H9 (cell line): Measurements from ENCODE around the gene MANF. TPM values are rescaled to one million over a fixed set of nuclear protein-coding genes. Genes with fewer than 3 reads are reported as not detected.
A peak's percentile ranks its signal among the peaks of the same experiment; 100 is the strongest.

Source experiments
- DNase-seq: peaks from one replicate; pipeline ENCODE4 v3.0.0-alpha.2; 2017
- H2AFZ ChIP-seq: one replicate; pipeline ENCODE4 v1.6.1; 2013; ENCODE audit warnings: mild to moderate bottlenecking, low read length, control low read depth, moderate library complexity
- H2AK5ac ChIP-seq: 2 replicates; pipeline ENCODE4 v1.6.1; 2013; ENCODE audit warnings: low read length, control low read depth, mixed read lengths; ENCODE audit not compliant: insufficient read length
- H2BK120ac ChIP-seq: one replicate; pipeline ENCODE4 v1.6.1; 2013; ENCODE audit warnings: low read depth, mild to moderate bottlenecking, low read length, control low read depth, inconsistent platforms; ENCODE audit not compliant: poor library complexity, severe bottlenecking
- H2BK12ac ChIP-seq: 2 replicates; pipeline ENCODE4 v1.6.1; 2013; ENCODE audit warnings: low read length, control low read depth, mixed read lengths, low read depth; ENCODE audit not compliant: insufficient read length
- H2BK15ac ChIP-seq: 2 replicates; pipeline ENCODE4 v1.6.1; 2013; ENCODE audit warnings: low read depth, low read length, control low read depth
- H2BK20ac ChIP-seq: one replicate; pipeline ENCODE4 v1.6.1; 2013; ENCODE audit warnings: low read depth, mild to moderate bottlenecking, low read length, control low read depth, inconsistent platforms; ENCODE audit not compliant: poor library complexity, severe bottlenecking
- H2BK5ac ChIP-seq: 2 replicates; pipeline ENCODE4 v1.6.1; 2013; ENCODE audit warnings: low read length, control low read depth, mixed read lengths; ENCODE audit not compliant: insufficient read length
- H3K14ac ChIP-seq: 2 replicates; pipeline ENCODE4 v1.6.1; 2013; ENCODE audit warnings: low read length, control low read depth; ENCODE audit not compliant: insufficient read depth
- H3K18ac ChIP-seq: 2 replicates; pipeline ENCODE4 v1.6.1; 2013; ENCODE audit warnings: low read depth, mild to moderate bottlenecking, mixed read lengths, low read length, control low read depth; ENCODE audit not compliant: insufficient read length
- H3K23ac ChIP-seq: 2 replicates; pipeline ENCODE4 v1.6.1; 2013; ENCODE audit warnings: low read length, control low read depth, mixed read lengths, low read depth; ENCODE audit not compliant: insufficient read length
- H3K23me2 ChIP-seq: 2 replicates; pipeline ENCODE4 v1.6.1; 2013; ENCODE audit warnings: low read depth, mild to moderate bottlenecking, mixed read lengths, low read length, control low read depth; ENCODE audit not compliant: insufficient read length, poor library complexity, severe bottlenecking
- H3K27ac ChIP-seq: 2 replicates; pipeline ENCODE4 v1.5.1; 2013; ENCODE audit warnings: low read length, control low read depth, mixed read lengths, low read depth; ENCODE audit not compliant: insufficient read length
- H3K27me3 ChIP-seq: 2 replicates; pipeline ENCODE4 v1.6.1; 2013; ENCODE audit warnings: low read length, control low read depth, inconsistent platforms; ENCODE audit not compliant: insufficient read depth
- H3K4ac ChIP-seq: 2 replicates; pipeline ENCODE4 v1.6.1; 2013; ENCODE audit warnings: low read depth, mild to moderate bottlenecking, control low read depth, inconsistent platforms, low read length, moderate library complexity
- H3K4me1 ChIP-seq: 2 replicates; pipeline ENCODE4 v1.6.1; 2013; ENCODE audit warnings: low read length, control low read depth, inconsistent platforms; ENCODE audit not compliant: insufficient read depth
- H3K4me2 ChIP-seq: 2 replicates; pipeline ENCODE4 v1.6.1; 2013; ENCODE audit warnings: low read length, control low read depth, mixed read lengths; ENCODE audit not compliant: insufficient read length, insufficient read depth
- H3K56ac ChIP-seq: 2 replicates; pipeline ENCODE4 v1.6.1; 2013; ENCODE audit warnings: low read depth, mild to moderate bottlenecking, mixed read lengths, low read length, control low read depth; ENCODE audit not compliant: insufficient read length
- H3K79me1 ChIP-seq: 2 replicates; pipeline ENCODE4 v1.6.1; 2013; ENCODE audit warnings: low read depth, mild to moderate bottlenecking, moderate library complexity, low read length, control low read depth, inconsistent platforms; ENCODE audit not compliant: insufficient read depth, poor library complexity, severe bottlenecking
- H3K79me2 ChIP-seq: 2 replicates; pipeline ENCODE4 v1.6.1; 2013; ENCODE audit warnings: low read length, control low read depth, inconsistent platforms; ENCODE audit not compliant: insufficient read depth
- H3K9ac ChIP-seq: 2 replicates; pipeline ENCODE4 v1.6.1; 2013; ENCODE audit warnings: low read length, control low read depth, mixed read lengths; ENCODE audit not compliant: insufficient read length; ENCODE audit errors: extremely low read depth
- H3K9me3 ChIP-seq: one replicate; pipeline ENCODE4 v1.6.1; 2013; ENCODE audit warnings: low read depth, low read length, inconsistent platforms; ENCODE audit not compliant: control insufficient read depth
- H3T11ph ChIP-seq: one replicate; pipeline ENCODE4 v1.6.1; 2013; ENCODE audit warnings: mild to moderate bottlenecking, low read length, control low read depth, inconsistent platforms
- H4K20me1 ChIP-seq: one replicate; pipeline ENCODE4 v1.6.1; 2013; ENCODE audit not compliant: control insufficient read depth, insufficient read length, insufficient read depth
- H4K5ac ChIP-seq: 2 replicates; pipeline ENCODE4 v1.6.1; 2013; ENCODE audit warnings: low read depth, mild to moderate bottlenecking, mixed read lengths, low read length, control low read depth; ENCODE audit not compliant: insufficient read length
- H4K8ac ChIP-seq: replicated peaks from 2 replicates; pipeline ENCODE4 v1.6.1; 2013; ENCODE audit warnings: low read length, control low read depth, mixed read lengths, low read depth; ENCODE audit not compliant: insufficient read length
- H4K91ac ChIP-seq: 2 replicates; pipeline ENCODE4 v1.6.1; 2013; ENCODE audit warnings: low read depth, mild to moderate bottlenecking, moderate library complexity, mixed read lengths, low read length, control low read depth; ENCODE audit not compliant: insufficient read length
- H3K27ac Mint-ChIP-seq, 3 experiments: 2 replicates in 2 of 3; 3 replicates in 1 of 3; pipeline ENCODE4 v1.8.0; 2020 to 2021; ENCODE audit warnings: mixed read lengths in 3 of 3, mild to moderate bottlenecking in 1 of 3, moderate library complexity in 1 of 3
- H3K27me3 Mint-ChIP-seq: 2 replicates; pipeline ENCODE4 v1.8.0; 2021; ENCODE audit warnings: low read depth, mild to moderate bottlenecking, moderate library complexity, mixed read lengths
- H3K36me3 Mint-ChIP-seq, 3 experiments: 2 replicates in 2 of 3; 3 replicates in 1 of 3; pipeline ENCODE4 v1.8.0; 2020 to 2021; ENCODE audit warnings: low read depth in 3 of 3, mixed read lengths in 3 of 3; ENCODE audit not compliant: insufficient read depth in 1 of 3
- H3K4me1 Mint-ChIP-seq, 2 experiments: 2 replicates each; pipeline ENCODE4 v1.8.0; 2020; ENCODE audit warnings: mixed read lengths in 2 of 2
- H3K4me3 Mint-ChIP-seq, 2 experiments: 2 replicates in 1 of 2; 3 replicates in 1 of 2; pipeline ENCODE4 v1.8.0; 2020 to 2021; ENCODE audit warnings: mild to moderate bottlenecking in 2 of 2, mixed read lengths in 2 of 2, moderate library complexity in 1 of 2
- H3K9me3 Mint-ChIP-seq, 2 experiments: 2 replicates in 1 of 2; 3 replicates in 1 of 2; pipeline ENCODE4 v1.8.0; 2020; ENCODE audit warnings: mild to moderate bottlenecking in 2 of 2, mixed read lengths in 2 of 2, moderate library complexity in 1 of 2
- CTCF ChIP-seq: fragments of 200-600 bp; sonication (generic); conservative IDR thresholded peaks from 3 replicates; pipeline ENCODE4 v1.8.0; 2021; ENCODE audit warnings: antibody characterized with exemption, mild to moderate bottlenecking
- WGBS: extraction: QIAGEN DNeasy Blood & Tissue Kit; methylation state at CpG from one replicate; pipeline ENCODE4 v1.1.7; 2013; ENCODE audit warnings: missing lambda C conversion rate, low lambda C conversion rate, mixed read lengths; ENCODE audit not compliant: insufficient read length; ENCODE audit errors: extremely low coverage; 5-methylcytosine and 5-hydroxymethylcytosine counted together
- total RNA-seq: library from RNA; stranded (reverse); gene quantifications from 2 replicates; pipeline ENCODE4 v1.2.1, GENCODE V29; 2021

Gene MANF
- total RNA-seq, 1 experiment from 2014 or later = 148 TPM

GRCh38 chr3:51353691-51354090, 31.4 kb upstream of the MANF start:
- Histone ChIP-seq H3K27ac (no peak overlapping the region), H3K4me1 (no peaks in the 10 kb centered on the region), H4K91ac (no peak overlapping the region), H3K23me2 (no peaks in the 10 kb centered on the region), H3K14ac (no peak overlapping the region), H3T11ph (no peak overlapping the region), H2BK5ac (no peak overlapping the region), H2BK120ac (no peak overlapping the region), H3K4ac (no peak overlapping the region), H3K79me2 (no peaks in the 10 kb centered on the region), H2BK15ac (no peak overlapping the region), H3K27me3 (no peaks in the 10 kb centered on the region), H2BK20ac (no peak overlapping the region), H2BK12ac (no peak overlapping the region), H3K18ac (no peak overlapping the region), H3K79me1 (no peaks in the 10 kb centered on the region), H3K23ac (no peak overlapping the region), H3K4me2 (no peak overlapping the region), H3K9me3 (no peaks in the 10 kb centered on the region), H3K56ac (no peak overlapping the region), H3K9ac (no peak overlapping the region), H4K8ac (no peak overlapping the region), H2AK5ac (no peak overlapping the region), H2AFZ (no peak overlapping the region), H4K5ac (no peak overlapping the region), H4K20me1 (no peaks in the 10 kb centered on the region)
- WGBS = no CpG with 5 or more reads among the region's 1 CpG
- Mint-ChIP-seq H3K4me1 (peaks cover 0 to 7% of the 10 kb centered on the region in 2 experiments; a peak in 2 of 4 replicates), H3K9me3 (no peaks in the 10 kb centered on the region), H3K27ac (0 out of 7 replicates have a peak overlapping the region, but pooled peaks of 1 of the 3 experiments have one; percentile 36), H3K27me3 (no peaks in the 10 kb centered on the region), H3K4me3 (no peak overlapping the region), H3K36me3 (peaks cover 0 to 19% (median 0%) of the 10 kb centered on the region in 3 experiments; a peak in 2 of 7 replicates)
- no peak for TF ChIP-seq CTCF
- DNase-seq = no peak
